WTC11 (cell line): ENCODE data around the gene C20orf144. TPM values are rescaled to one million over a fixed set of nuclear protein-coding genes. Genes with fewer than 3 reads are reported as not detected.

ENCODE experiments used
- ATAC-seq: fragments of 200-7000 bp; cut with Tn5 transposase; 2 replicates; pipeline ENCODE4 v1.10.0; 2021; ENCODE audit warnings: mild to moderate bottlenecking, moderate library complexity
- CTCF ChIA-PET: fragments of 300-600 bp; sonication (Branson Sonifier 250); formaldehyde crosslinking; loops from one replicate; lab custom pipeline; 2021; ENCODE audit warnings: antibody characterized with exemption; lab: Charles Lee
- POLR2A ChIA-PET: fragments of 350-600 bp; sonication (Branson Sonifier 250); formaldehyde crosslinking; loops from one replicate; lab custom pipeline; 2021; ENCODE audit warnings: antibody characterized with exemption; lab: Charles Lee
- DNase-seq: peaks from one replicate; pipeline ENCODE4 v3.0.0; 2021; ENCODE audit warnings: low spot score
- H3K27ac Mint-ChIP-seq: 2 replicates; pipeline ENCODE4 v1.8.0; 2021; ENCODE audit warnings: mixed read lengths
- H3K27me3 Mint-ChIP-seq: 2 replicates; pipeline ENCODE4 v1.8.0; 2021; ENCODE audit warnings: low read depth, mild to moderate bottlenecking, moderate library complexity, mixed read lengths
- H3K36me3 Mint-ChIP-seq: 2 replicates; pipeline ENCODE4 v1.8.0; 2021; ENCODE audit warnings: mixed read lengths
- H3K4me1 Mint-ChIP-seq: 2 replicates; pipeline ENCODE4 v1.8.0; 2022; ENCODE audit warnings: mixed read lengths
- H3K4me3 Mint-ChIP-seq: 2 replicates; pipeline ENCODE4 v1.8.0; 2021; ENCODE audit warnings: mild to moderate bottlenecking, moderate library complexity, mixed read lengths
- H3K9me3 Mint-ChIP-seq: 2 replicates; pipeline ENCODE4 v1.8.0; 2021; ENCODE audit warnings: mixed read lengths
- AR ChIP-seq: fragments of 250-450 bp; sonication (Bioruptor Pico); IDR thresholded peaks from 2 replicates; pipeline ENCODE4 v1.9.0; 2021; ENCODE audit warnings: mild to moderate bottlenecking
- ESRRA ChIP-seq: sonication (generic); formaldehyde crosslinking; IDR thresholded peaks from 2 replicates; pipeline ENCODE4 v1.8.1; 2022; ENCODE audit warnings: mild to moderate bottlenecking, missing genetic modification reagents, borderline replicate concordance
- FOXJ3 ChIP-seq: sonication (generic); formaldehyde crosslinking; IDR thresholded peaks from 2 replicates; pipeline ENCODE4 v1.9.0; 2021; ENCODE audit warnings: missing genetic modification reagents, mild to moderate bottlenecking, borderline replicate concordance
- FOXK1 ChIP-seq: sonication (generic); formaldehyde crosslinking; IDR thresholded peaks from 2 replicates; pipeline ENCODE4 v1.8.0; 2022; ENCODE audit warnings: mild to moderate bottlenecking, moderate library complexity, missing genetic modification reagents
- MYBL2 ChIP-seq: sonication (generic); formaldehyde crosslinking; IDR thresholded peaks from 2 replicates; pipeline ENCODE4 v1.8.1; 2023; ENCODE audit warnings: mild to moderate bottlenecking, moderate library complexity, missing genetic modification reagents
- OVOL2 ChIP-seq: fragments of 250-450 bp; sonication (Bioruptor Pico); IDR thresholded peaks from 2 replicates; pipeline ENCODE4 v1.9.0; 2021; ENCODE audit warnings: mild to moderate bottlenecking, borderline replicate concordance
- PRRX2 ChIP-seq: fragments of 250-450 bp; sonication (Bioruptor Pico); IDR thresholded peaks from 2 replicates; pipeline ENCODE4 v1.8.0; 2021; ENCODE audit warnings: mild to moderate bottlenecking
- RELA ChIP-seq: sonication (generic); formaldehyde crosslinking; IDR thresholded peaks from 2 replicates; pipeline ENCODE4 v1.8.1; 2022; ENCODE audit warnings: missing genetic modification reagents, mild to moderate bottlenecking, borderline replicate concordance
- RORB ChIP-seq: fragments of 250-450 bp; sonication (Bioruptor Pico); IDR thresholded peaks from 2 replicates; pipeline ENCODE4 v1.9.0; 2021; ENCODE audit warnings: mild to moderate bottlenecking
- SMAD3 ChIP-seq: sonication (generic); formaldehyde crosslinking; IDR thresholded peaks from 2 replicates; pipeline ENCODE4 v1.8.0; 2022; ENCODE audit warnings: missing genetic modification reagents, mild to moderate bottlenecking, borderline replicate concordance
- SOX15 ChIP-seq: fragments of 250-450 bp; sonication (Bioruptor Pico); IDR thresholded peaks from 2 replicates; pipeline ENCODE4 v1.9.0; 2021; ENCODE audit warnings: mild to moderate bottlenecking
- TEAD4 ChIP-seq: sonication (generic); formaldehyde crosslinking; IDR thresholded peaks from 2 replicates; pipeline ENCODE4 v1.8.0; 2022; ENCODE audit warnings: mild to moderate bottlenecking, missing genetic modification reagents
- TP53 ChIP-seq: sonication (generic); formaldehyde crosslinking; IDR thresholded peaks from 2 replicates; pipeline ENCODE4 v1.8.1; 2023; ENCODE audit warnings: mild to moderate bottlenecking, missing genetic modification reagents
- ZNF219 ChIP-seq: sonication (generic); formaldehyde crosslinking; IDR thresholded peaks from 2 replicates; pipeline ENCODE4 v1.8.0; 2023; ENCODE audit warnings: missing genetic modification reagents, mild to moderate bottlenecking, borderline replicate concordance
- ZNF232 ChIP-seq: sonication (generic); formaldehyde crosslinking; IDR thresholded peaks from 2 replicates; pipeline ENCODE4 v1.8.0; 2022; ENCODE audit warnings: mild to moderate bottlenecking, missing genetic modification reagents
- ZNF263 ChIP-seq: sonication (generic); formaldehyde crosslinking; IDR thresholded peaks from 2 replicates; pipeline ENCODE4 v1.8.1; 2022; ENCODE audit warnings: low read depth, mild to moderate bottlenecking, moderate library complexity, missing genetic modification reagents
- ZNF281 ChIP-seq: sonication (generic); formaldehyde crosslinking; IDR thresholded peaks from 2 replicates; pipeline ENCODE4 v1.8.0; 2023; ENCODE audit warnings: mild to moderate bottlenecking, missing genetic modification reagents
- ZNF423 ChIP-seq: fragments of 250-450 bp; sonication (Bioruptor Pico); IDR thresholded peaks from 2 replicates; pipeline ENCODE4 v2.1.2; 2022; ENCODE audit warnings: mild to moderate bottlenecking, moderate library complexity
- ZNF671 ChIP-seq: fragments of 250-450 bp; sonication (Bioruptor Pico); IDR thresholded peaks from 2 replicates; pipeline ENCODE4 v1.8.0; 2021; ENCODE audit warnings: mild to moderate bottlenecking
- ZSCAN18 ChIP-seq: fragments of 250-450 bp; sonication (Bioruptor Pico); IDR thresholded peaks from 2 replicates; pipeline ENCODE4 v2.1.2; 2022; ENCODE audit warnings: mild to moderate bottlenecking, moderate library complexity
- total RNA-seq: library from RNA; stranded (reverse); gene quantifications from 3 replicates; pipeline ENCODE4 v1.2.3, GENCODE V29; 2021

C20orf144 gene
- total RNA-seq, 1 experiment from 2014 or later: 0.09 TPM

GRCh38 chr20:33664762-33665144, 2.6 kb downstream of the C20orf144 start:
- TF ChIP-seq ZNF232 (no peak), ESRRA (CRISPR knock-in tag) (no peak), MYBL2 (CRISPR knock-in tag) (no peak), FOXK1 (CRISPR knock-in tag) (no peak), RORB (CRISPR knock-in tag) (no peak), ZNF281 (CRISPR knock-in tag) (no peak), ZNF263 (CRISPR knock-in tag) (no peak), OVOL2 (CRISPR knock-in tag) (no peak), TP53 (CRISPR knock-in tag) (no peak), AR (no peak), RELA (CRISPR knock-in tag) (no peak), PRRX2 (CRISPR knock-in tag) (no peak), ZSCAN18 (CRISPR knock-in tag) (no peak), TEAD4 (CRISPR knock-in tag) (no peak), SMAD3 (CRISPR knock-in tag) (no peak), FOXJ3 (no peak), ZNF219 (CRISPR knock-in tag) (no peak), ZNF671 (CRISPR knock-in tag) (no peak), SOX15 (CRISPR knock-in tag) (no peak), ZNF423 (CRISPR knock-in tag) (no peak)
- H3K4me3 Mint-ChIP-seq: peak overlapping the region; percentile 69
- peaks cover 16% of the 10 kb centered on the region for H3K27me3 Mint-ChIP-seq
- H3K9me3 Mint-ChIP-seq: no peaks in the 10 kb centered on the region
- no peak for ATAC-seq
- no peak for DNase-seq
- H3K27ac Mint-ChIP-seq: no peak overlapping the region
- 0 out of 2 replicates have a peak, but pooled peaks cover 3% of the 10 kb centered on the region for H3K36me3 Mint-ChIP-seq
- peaks cover 28% of the 10 kb centered on the region for H3K4me1 Mint-ChIP-seq
- CTCF ChIA-PET: interaction anchor here (0.6 to 7.9 kb wide), 6 partner anchors 11 to 220 kb away, joined by 3 to 134 read pairs (median 3); partner anchors contain the start of gene ZNF341
- POLR2A ChIA-PET: interaction anchor here (0.6 kb wide), 1 partner anchor 205 kb away, joined by 3 read pairs; no protein-coding TSS in a partner anchor
